Left renal pelvis (tissue), 4 donors: ENCODE results near the gene PAX7. TPM values are rescaled to one million over a fixed set of nuclear protein-coding genes. Genes with fewer than 3 reads are reported as not detected.

ENCODE experiments used
- DNase-seq, 4 donors: peaks; one replicate each; pipeline ENCODE4 v3.0.0-alpha.2; 2013; ENCODE audit warnings: low read depth in 4 of 4, low spot score in 3 of 4
- polyA plus RNA-seq, 4 donors: library from polyadenylated mRNA; unstranded; fragments of 120-200 nt; gene quantifications; one replicate each; pipeline ENCODE4 v1.2.1, GENCODE V29; 2013; ENCODE audit not compliant: insufficient read length in 4 of 4

PAX7 gene
- polyA plus RNA-seq, 4 donors, result not detected

DNA sequence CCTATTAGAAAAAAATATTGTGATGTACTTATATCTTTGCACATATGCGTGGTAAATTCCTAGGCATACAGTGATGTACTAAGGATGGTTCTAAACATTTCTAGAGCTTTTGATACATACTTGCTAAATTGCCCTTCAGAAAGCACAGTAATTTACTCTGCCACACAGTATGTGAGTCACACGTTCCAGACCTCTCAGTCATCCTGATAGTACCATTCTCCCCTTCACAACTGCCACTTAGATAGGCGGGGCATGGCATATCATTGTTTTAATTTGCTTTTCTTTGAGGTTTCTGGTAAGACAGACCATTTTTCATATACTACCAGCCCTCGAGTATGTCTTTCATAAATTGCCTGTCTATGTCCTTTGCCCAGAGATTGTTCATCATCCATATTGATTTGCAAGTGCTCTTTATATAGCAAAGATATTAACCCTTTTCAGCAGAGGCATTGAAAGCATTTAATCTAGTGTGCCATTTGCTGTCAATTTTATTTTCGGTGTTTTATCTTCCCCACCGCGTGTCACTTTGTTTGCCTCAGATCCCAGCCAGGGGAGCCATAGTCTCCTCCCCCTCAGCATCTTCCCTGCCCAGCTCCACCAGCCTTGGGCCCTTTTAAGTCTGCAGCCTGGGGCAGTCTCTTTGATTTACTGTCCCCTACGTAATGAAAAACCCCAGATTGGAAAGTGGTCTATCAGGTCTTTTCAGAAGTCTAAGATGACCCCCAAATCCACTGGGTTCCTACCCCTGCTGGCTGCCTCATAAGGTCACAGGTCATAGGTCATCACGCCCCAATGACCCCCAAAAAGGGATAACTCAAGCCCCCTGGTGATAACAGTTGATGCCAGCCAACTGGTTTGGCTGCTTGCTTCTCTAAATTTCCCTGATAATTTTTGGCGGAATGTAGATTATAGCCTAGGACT lies 11.8 kb upstream of the PAX7 start:
- DNase-seq, result no peak

DNA sequence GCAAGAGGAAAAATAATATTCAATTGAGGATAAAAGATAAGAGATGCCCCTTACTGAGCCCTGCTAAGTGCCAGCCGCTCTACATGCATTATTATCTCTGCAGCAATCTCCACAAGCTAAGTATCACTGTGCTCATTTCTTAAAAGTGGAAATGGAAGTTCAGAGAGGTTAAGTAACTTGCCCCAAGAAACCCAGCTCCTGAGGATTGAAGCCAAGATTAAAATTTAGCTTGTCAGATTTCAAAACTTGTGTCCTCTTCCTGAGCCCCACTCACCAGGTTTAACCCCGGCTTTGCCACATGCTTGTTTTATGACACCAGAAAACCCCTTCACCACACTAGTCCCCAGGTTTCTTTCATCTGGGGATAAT lies 11.2 kb upstream of the PAX7 start:
- DNase-seq, result no peak

DNA sequence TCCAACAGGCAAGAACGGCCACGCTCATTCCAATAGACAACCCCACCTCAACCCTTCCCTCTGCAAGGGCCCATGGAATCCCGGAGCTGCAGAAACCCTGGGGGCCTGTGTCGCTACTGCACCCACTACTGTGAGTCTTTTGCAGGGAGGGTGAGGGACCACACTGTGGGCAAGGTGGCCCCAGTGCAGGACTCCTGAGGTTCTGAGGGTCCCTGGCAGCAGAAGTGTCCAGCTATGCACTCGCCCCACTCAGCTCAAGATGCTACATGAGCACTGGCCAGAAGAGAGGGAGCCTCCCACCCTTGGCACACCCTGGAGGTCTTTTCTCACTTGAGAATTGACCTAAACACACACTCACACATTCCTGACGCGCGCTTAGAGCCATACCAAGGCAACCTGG lies 2.1 kb upstream of the PAX7 start:
- DNase-seq, result no peak

DNA sequence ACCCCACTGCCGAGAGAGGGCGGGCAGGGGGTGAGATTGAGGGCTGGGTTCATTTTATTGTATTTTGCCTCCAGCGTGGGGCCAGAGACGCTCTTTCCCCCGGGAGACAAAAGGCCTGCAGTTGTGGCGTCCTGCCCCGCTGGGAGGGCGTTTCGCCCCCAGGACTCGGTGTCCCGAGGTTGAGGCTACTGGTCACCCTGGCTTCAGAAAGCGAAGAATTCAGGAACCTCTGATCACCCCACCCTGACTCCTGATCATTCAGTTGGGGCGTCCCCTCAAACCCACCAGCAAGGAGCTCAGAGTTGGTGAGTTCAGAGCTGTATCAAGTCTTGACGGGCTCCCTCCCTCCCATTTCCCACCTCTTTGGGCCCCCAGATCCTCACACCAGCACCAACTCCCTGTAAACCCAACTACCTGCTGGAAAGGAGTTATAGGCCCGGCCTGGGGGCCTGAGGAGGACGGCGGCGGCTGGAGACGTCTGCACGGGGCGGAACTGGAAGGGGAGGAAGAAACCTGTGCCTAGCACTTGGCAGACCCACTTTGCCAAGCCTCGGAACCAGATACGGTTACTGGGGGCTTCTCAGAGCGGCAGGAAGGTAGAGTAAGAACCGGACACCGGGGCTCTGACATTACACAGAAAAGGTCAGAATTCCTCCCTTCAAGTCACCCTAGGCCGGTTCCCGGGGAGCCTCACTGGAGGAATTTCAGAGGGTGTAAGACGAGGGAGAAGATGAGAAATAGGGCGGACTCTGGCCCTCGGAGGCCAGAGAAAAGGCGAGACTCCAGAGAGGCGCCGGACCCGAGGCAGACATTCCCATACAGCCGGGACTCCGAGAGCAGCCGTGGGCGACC lies 761 bp upstream of the PAX7 start:
- DNase-seq, result no peak

DNA sequence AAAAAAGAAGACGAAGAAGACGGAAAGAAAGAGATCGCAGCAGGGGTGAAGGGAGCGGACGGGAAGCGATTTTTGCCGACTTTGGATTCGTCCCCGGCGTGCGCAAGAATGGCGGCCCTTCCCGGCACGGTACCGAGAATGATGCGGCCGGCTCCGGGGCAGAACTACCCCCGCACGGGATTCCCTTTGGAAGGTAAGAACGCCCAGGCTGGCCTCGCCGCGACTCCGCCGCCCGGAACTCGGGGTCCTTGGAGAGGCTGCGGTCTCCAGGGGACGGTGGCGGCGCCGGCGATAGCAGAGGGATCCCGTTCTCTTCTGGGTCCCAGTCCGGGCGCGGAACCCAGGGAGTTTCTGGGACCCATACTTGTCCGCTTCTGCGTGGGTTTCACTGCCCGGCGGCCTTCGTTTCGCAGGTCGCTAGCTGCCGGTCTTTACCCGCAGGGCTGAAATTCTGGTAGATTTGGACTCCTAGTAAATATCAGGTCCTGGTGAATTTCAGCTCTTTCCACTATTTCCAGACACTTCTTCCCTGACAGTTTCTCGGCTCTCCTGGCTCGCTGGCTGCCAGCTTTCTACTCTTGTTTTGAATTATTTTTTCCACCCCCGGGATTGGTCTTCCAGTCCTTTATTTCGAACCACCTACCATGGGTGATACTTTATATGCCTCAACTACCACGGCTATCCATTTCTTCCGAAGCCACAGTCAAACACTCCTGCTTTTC lies 1.0 kb downstream of the PAX7 start:
- no peak for DNase-seq

DNA sequence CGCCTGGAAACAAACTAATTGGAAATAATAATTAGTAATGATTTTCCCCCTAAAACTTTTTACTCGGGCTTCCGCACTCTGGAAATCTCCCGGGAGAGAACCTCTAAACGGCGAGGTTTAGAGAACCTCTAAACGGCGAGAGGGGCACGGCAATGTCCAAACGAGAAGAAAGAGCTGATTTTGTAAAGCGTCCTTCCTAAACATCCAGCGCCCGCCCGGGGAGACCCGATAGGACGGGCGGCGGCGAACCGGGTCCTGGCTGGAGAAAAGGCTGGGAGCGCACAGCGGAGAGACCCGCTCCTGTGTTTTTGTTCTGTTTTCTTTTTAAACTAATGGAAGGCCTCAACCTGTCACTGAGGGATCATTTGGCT lies 1.6 kb downstream of the PAX7 start:
- no peak for DNase-seq

DNA sequence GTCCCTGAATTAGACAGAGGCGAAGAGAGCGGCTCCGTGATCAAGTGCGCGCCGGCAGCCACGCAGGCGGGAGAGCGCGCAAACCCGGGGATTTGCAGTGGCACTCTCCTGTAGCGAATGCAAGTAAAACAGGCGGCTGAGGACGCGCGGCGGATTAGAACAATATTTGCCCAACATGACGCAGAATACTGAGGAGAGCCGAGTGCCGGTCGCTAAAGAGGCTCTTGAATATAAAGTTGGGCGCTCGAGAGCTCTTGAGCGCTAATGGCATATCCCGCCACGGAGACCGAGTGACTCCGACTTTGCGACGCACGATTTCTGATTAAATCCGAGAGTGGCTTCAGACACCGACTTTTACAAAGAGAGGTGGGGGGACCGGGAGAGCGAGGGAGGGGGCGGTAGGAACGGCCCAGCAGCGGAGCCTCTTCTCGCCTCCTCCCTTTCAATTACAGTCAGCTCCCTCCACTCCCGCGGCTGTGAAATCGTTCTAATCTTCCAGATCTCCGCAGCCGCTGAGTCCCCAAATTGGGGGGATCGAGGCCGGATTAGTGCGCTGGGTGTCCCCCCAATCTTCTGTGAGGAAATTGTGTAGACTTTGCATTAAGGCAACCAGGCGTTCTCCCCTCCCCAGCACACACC lies 2.3 kb downstream of the PAX7 start:
- DNase-seq, result no peak

DNA sequence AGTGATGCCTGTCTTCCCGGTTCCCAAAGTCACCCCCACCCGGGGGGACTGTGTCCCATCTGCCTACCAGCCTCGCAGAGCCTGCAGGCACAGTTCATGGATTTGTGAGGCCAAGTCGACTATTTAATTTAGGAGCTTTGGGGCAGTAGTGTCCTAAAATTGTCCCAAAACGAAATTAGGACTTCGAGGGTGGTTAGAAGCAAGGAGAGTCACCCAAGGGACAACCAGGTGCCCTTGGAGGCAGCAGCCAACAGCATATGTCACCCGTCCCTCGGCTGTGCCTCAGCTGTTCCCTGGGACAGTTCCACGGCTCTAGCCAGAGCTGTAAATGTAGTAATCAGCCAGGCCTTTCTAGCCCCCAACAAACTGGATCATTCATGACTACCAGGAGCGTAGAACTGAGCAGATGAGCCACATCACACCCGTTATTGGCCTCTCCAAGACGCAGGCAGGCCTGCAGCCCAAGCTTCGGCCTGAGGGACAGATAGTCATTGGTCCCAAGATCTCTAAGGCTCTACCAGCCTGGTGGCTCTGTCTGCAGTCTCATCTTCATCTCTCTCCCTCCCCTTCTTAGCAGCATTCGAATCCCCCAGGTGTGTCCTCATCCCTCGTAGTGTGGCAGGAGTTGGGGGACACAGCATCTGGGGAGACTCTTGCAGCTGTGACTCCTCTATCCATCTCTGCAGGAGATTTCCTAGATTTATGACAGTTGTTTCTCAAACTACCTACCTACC lies 2.9 kb downstream of the PAX7 start:
- no peak for DNase-seq

DNA sequence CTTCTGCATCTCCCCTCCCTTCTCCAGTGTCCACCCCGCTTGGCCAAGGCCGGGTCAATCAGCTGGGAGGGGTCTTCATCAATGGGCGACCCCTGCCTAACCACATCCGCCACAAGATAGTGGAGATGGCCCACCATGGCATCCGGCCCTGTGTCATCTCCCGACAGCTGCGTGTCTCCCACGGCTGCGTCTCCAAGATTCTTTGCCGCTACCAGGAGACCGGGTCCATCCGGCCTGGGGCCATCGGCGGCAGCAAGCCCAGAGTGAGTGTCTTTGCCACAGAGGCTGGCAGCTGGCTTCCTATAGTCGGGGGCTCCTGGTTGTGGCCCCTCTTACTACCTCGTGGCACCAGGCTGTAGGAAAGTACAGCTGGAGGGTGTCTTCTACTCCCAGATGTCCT lies 3.6 kb downstream of the PAX7 start:
- no peak for DNase-seq

DNA sequence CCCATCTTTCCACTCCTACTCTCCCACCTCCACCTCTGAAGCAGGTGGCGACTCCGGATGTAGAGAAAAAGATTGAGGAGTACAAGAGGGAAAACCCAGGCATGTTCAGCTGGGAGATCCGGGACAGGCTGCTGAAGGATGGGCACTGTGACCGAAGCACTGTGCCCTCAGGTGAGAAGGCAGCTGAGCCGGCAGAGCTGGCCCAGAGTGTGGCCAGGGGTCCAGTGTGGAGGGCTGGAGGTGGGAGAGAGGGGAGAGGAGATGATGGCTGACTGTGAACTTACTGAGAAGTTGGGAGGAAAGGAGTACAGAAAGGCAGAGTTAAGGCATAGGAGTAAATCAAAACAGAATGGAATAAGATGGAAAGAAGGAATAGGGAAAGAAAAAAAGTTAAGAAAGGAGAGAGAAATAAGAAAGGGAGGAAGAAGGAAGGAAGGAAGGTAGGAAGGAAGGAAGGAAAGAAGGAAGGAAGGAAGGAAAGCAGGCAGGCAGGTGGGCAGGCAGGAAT lies 4.5 kb downstream of the PAX7 start:
- DNase-seq, result no peak

DNA sequence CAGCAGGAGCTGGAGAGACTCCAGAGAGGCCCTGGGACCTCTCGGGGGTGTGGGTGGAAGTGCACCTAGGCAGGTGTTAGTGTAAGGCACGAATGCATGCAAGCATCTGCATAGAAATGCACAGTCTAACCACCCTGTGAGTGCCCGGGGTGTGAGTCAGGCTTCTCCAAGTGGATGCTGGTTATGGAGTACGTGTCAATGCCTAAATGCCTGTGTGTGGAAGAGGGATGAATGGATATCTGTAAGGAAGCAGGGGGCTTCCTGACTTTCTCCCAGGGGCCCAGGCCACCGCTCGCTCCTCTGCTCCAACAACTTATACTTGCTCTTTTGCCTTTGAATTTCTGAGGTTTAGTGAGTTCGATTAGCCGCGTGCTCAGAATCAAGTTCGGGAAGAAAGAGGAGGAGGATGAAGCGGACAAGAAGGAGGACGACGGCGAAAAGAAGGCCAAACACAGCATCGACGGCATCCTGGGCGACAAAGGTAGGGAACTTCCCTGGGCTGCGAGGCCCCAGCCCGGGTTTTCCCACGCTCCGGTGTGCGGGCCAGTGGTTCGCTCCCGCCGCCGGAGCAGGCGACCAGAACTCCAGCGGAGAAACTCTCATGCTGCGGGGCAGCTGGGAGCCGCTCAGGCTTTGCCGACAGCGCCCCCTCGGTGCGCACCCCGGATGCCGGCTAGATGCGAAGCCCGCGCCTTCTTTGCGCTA lies 5.4 kb downstream of the PAX7 start:
- DNase-seq, result no peak

DNA sequence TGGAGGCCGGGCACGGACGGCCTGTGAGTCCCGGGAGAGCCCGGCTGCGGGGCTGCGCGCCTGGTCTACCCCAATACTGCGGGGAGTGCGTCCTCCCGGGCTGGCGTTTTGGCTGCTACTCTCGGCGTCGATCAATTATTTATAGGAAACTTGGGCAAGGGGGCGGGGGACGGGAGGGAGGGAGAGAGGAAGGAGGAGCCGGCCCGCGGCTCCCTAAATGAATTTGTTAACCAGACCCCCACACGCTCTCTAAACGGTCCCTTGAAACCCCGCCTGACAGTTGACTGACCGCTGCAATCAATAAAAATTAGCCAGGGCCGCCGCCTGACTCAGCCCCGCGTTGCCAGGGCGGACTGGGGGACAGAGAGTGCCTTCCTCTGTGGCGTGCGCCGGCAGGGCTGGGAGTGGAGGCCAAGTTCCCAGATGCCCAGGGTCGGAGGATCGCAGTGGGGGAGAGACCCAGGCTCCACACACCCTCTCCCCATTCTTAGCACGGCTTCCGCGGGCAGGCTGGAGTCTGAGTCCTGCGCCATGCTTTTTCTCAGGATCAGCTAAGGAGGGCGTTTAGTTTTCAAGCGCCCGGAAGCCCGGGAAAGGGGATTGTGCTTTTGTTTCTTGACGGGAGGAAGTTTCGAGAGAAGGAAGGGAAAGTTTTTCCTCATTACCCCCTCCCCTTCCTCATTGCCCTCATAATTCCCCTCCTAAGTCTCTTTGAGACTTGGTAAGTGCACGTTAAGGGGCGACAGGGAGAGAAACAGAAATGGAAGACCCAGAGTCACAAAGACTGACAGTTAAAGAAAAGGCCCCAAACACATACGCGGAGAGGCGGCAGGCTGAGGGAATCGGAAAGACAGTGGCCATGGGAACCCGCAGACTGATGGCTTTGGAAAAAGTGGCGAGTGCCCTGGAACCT lies 6.2 kb downstream of the PAX7 start:
- no peak for DNase-seq

DNA sequence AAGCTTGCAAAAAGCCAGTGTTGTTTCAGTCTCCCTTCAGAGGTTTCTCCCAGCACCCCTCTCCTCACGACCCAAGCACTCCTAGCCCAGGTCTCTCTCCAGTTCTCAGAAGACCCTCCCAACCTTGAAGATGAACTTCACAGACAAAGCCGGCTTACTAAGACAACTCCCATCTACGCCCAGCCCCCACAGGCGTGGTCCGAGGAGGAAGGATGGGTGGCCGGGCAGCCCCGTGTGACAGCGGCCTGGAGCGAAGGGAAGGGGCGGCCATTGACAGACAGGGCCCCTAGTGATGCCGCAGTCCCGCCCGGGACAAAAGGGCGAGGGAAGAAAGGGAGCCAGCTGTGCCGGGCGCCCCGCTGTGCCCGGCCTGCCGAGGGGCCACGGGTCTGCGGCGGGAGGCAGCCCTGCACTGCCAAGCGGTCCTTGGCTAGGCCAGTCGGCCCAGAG lies 6.9 kb downstream of the PAX7 start:
- no peak for DNase-seq

DNA sequence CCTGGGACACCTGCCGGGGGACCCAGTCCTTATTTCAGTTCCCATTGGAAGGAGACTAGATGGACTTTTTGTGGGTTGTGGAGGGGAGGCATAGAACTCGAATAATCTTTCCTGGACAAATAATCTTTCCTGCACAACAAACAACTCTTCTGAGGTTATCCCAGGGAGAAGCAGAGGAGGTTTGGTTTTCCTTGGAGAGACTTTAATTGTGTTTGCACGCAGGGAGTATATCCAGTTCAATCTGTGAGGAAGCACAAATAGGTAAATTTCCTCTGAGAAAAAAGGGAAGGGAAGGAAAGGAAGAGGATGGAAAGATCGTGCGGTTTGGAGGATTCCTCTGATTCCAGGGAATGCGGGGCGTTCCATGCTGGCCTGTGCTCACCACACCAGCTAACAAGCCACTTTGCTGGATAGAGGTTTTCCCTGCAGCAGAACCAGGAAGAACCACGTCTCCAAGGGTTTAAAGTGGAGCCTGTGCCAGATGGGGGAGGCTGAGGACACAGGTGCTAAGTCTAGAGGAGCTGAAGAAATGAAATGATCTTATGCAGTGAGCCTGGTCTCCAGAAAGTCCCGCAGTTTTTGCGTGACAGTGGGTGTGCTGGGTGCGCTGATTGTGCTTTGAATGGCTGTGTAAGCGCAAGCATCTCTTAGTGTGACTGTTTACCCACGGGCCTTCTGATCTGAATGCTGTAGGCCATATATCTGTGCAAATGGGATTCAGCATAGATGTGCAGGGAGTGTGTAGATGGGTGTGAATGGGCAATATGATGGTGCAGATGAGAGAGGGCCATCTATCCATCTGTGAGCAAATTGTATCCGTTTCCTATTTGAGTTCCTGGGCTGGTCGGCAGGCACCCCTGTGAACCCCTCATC lies 7.6 kb downstream of the PAX7 start:
- DNase-seq, result no peak

DNA sequence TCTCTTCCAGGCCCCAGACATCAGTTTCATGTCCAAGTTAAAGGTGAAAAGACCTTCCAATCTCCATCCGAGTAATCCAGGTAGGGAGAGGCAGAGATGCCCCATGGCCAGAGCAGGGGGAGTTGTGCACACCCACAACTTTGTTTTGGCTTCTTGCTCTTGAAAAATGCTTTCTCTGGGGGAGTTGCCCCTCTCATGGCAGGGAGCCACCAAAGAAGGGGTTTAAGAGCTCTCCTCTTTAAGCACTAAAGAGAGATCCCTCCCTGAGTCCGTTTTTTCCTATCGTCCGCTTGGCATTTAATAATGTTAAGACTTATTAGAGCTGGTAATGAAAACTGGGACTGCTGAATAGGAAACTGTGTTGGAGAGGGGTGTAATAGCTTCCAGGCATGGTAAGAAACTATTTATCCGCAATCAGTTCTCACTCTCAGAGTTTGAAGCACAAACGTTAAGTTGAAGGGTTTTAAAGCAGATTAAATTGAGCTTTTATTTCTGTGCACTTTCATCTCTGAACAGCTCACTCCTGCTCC lies 8.3 kb downstream of the PAX7 start:
- DNase-seq, result no peak

DNA sequence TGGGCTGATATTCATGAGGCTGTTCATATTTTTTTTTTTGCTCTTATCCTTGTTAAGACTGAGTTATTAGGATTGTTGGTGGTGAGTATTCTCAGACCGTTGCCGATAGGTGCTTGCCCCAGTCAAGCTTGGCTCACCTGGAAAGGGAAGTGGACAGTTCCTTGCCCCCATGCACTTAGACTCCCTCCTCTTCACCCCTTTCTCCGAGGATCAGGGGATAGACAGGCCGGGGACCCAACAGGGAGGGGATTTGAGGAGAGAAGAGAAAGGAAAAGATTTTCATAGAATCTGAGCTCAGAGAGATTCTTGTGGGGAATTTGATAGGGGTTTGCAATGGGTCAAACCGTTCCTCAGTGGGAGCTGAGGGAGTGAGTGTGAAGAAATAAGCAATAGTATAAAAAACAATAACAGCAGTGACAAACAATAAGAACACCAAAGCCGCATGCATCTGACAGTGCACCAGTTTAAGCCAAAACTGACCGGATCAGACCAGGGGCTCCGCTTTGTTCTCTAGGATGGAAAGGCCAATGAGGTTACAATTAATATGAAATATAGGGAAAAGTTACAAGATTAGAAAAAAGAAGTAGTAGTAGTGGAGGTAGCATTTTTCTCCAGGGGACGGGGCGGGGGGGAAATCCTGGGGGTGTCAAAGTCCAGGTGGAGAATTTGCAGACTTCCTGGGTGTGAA lies 8.9 kb downstream of the PAX7 start:
- DNase-seq, result no peak
